A673 (cell line): ENCODE measurements around the gene PPP6R2. TPM values are rescaled to one million over a fixed set of nuclear protein-coding genes. Genes with fewer than 3 reads are reported as not detected.

Experiments used
- BruUV-seq: library from RNA; stranded (reverse); fragments of 400-500 nt; replicated peaks from 2 replicates; lab custom pipeline; 2021; lab: Mats Ljungman, UMichigan
- CTCF ChIA-PET: fragments of 300-600 bp; sonication (Branson Sonifier 250); formaldehyde crosslinking; loops from one replicate; lab custom pipeline; 2022; ENCODE audit warnings: antibody characterized with exemption; lab: Charles Lee
- POLR2A ChIA-PET: fragments of 300-600 bp; sonication (Branson Sonifier 250); formaldehyde crosslinking; loops from one replicate; lab custom pipeline; 2022; ENCODE audit warnings: antibody characterized with exemption; ENCODE audit not compliant: low non-redundant PET; lab: Charles Lee
- DNase-seq: peaks from one replicate; pipeline ENCODE4 v3.0.0-alpha.2; 2015; ENCODE audit warnings: low spot score
- H3K27ac ChIP-seq: fragments of 200-600 bp; sonication (generic); 2 replicates; pipeline ENCODE4 v1.5.1; 2016; ENCODE audit warnings: mixed run types, low read depth, mild to moderate bottlenecking, mixed read lengths, antibody characterized with exemption, low read length; ENCODE audit not compliant: poor library complexity, severe bottlenecking
- H3K27me3 ChIP-seq: fragments of 200-600 bp; sonication (generic); replicated peaks from 2 replicates; pipeline ENCODE4 v1.6.1; 2017; ENCODE audit warnings: mixed run types, low read depth, mild to moderate bottlenecking, mixed read lengths, antibody characterized with exemption, low read length; ENCODE audit not compliant: insufficient read depth, poor library complexity
- H3K36me3 ChIP-seq: fragments of 200-600 bp; sonication (generic); 2 replicates; pipeline ENCODE4 v1.6.1; 2016; ENCODE audit warnings: mixed run types, mild to moderate bottlenecking, mixed read lengths, antibody characterized with exemption, low read length; ENCODE audit not compliant: insufficient read depth, poor library complexity, severe bottlenecking
- H3K4me1 ChIP-seq: fragments of 200-600 bp; sonication (generic); 2 replicates; pipeline ENCODE4 v1.6.1; 2017; ENCODE audit warnings: mixed run types, mild to moderate bottlenecking, mixed read lengths, antibody characterized with exemption, low read length; ENCODE audit not compliant: insufficient read depth, poor library complexity, severe bottlenecking
- H3K4me3 ChIP-seq: fragments of 200-600 bp; sonication (generic); 2 replicates; pipeline ENCODE4 v1.5.1; 2016; ENCODE audit warnings: low read depth, mixed run types, mild to moderate bottlenecking, mixed read lengths, low read length; ENCODE audit not compliant: poor library complexity, severe bottlenecking
- H3K9me3 ChIP-seq: fragments of 200-600 bp; sonication (generic); 2 replicates; pipeline ENCODE4 v1.6.1; 2016; ENCODE audit warnings: mixed run types, low read depth, mild to moderate bottlenecking, mixed read lengths, antibody characterized with exemption, low read length; ENCODE audit not compliant: poor library complexity, severe bottlenecking
- EZH2 ChIP-seq: fragments of 200-600 bp; sonication (generic); IDR thresholded peaks from 2 replicates; pipeline ENCODE4 v1.6.1; 2017; ENCODE audit warnings: borderline replicate concordance, low read depth, mild to moderate bottlenecking, mixed read lengths, antibody characterized with exemption, low read length; ENCODE audit not compliant: poor library complexity, severe bottlenecking
- intact Hi-C: fragments of 100-400 bp; cut with micrococcal nuclease; formaldehyde crosslinking; loops from one replicate; pipeline ENCODE4 v1.10.0; 2022; ENCODE audit not compliant: unreplicated experiment
- total RNA-seq: library from RNA; stranded (reverse); gene quantifications from 2 replicates; pipeline ENCODE4 v1.2.3, GENCODE V29; 2021
- TF ChIP-seq, protein P1 (sequence below): fragments of 300-800, 200-600 bp; sonication (generic); conservative IDR thresholded peaks from 2 replicates; pipeline ENCODE4 v1.5.1; 2017; ENCODE audit warnings: low read depth, mild to moderate bottlenecking, antibody characterized with exemption, low read length, moderate library complexity, mixed read lengths

PPP6R2 gene
- total RNA-seq, 1 experiment from 2014 or later = 64.6 TPM

DNA sequence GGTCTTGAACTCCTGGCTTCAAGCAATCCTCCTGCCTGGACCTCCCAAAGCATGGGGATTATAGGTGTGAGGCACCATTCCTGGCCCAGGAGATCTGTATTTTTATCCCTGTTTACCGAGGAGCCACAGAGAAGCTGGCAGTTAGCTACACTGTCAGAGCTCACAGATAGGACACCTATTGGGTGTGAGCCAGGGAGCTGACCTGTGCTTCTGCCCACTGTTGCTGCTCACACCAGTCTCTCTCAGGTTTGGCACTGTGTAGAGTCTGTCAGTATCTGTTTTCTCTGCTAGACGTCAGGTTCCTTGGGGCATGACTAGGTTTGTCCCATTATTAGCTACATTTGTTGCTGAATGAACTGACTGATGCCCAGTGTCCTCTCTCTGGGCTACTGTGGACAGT is 17.5 kb downstream of the PPP6R2 start:
- ChIA-PET POLR2A (no interaction called here), CTCF (no interaction called here)
- Histone ChIP-seq H3K27me3 (no peaks in the 10 kb centered on the region), H3K36me3 (peaks cover 10% of the 10 kb centered on the region), H3K4me1 (no peaks in the 10 kb centered on the region), H3K9me3 (no peaks in the 10 kb centered on the region), H3K27ac (no peak overlapping the region), H3K4me3 (no peak overlapping the region)
- intact Hi-C loops = no loop called here
- no TSS peak for BruUV-seq
- TF ChIP-seq, protein P1, sequence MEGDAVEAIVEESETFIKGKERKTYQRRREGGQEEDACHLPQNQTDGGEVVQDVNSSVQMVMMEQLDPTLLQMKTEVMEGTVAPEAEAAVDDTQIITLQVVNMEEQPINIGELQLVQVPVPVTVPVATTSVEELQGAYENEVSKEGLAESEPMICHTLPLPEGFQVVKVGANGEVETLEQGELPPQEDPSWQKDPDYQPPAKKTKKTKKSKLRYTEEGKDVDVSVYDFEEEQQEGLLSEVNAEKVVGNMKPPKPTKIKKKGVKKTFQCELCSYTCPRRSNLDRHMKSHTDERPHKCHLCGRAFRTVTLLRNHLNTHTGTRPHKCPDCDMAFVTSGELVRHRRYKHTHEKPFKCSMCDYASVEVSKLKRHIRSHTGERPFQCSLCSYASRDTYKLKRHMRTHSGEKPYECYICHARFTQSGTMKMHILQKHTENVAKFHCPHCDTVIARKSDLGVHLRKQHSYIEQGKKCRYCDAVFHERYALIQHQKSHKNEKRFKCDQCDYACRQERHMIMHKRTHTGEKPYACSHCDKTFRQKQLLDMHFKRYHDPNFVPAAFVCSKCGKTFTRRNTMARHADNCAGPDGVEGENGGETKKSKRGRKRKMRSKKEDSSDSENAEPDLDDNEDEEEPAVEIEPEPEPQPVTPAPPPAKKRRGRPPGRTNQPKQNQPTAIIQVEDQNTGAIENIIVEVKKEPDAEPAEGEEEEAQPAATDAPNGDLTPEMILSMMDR = no peak
- TF ChIP-seq EZH2 = no peak
- DNase-seq = no peak

DNA sequence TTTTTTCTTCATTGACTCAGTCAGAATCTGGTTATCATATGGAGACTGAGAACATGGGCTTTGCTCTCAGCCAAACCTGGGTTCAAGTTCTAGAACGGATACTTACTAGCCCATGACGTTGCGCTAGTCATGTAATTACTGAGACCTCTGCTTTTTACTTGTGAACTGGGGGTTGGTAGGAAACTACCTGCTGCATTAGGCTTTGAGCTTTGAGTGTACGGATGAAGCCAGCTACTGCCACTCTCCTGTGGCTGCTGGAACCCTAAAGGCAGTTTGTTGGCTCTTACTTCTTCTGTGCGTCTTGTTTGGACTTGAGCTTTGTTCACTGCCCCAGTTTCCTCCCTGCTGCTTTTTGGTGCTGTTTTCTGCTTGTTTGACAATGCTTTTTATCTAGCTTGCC is 18.1 kb downstream of the PPP6R2 start:
- H3K4me1 ChIP-seq = no peaks in the 10 kb centered on the region
- H3K27me3 ChIP-seq = no peaks in the 10 kb centered on the region
- no peak for DNase-seq
- intact Hi-C loops = no loop called here
- no TSS peak for BruUV-seq
- TF ChIP-seq EZH2 = no peak
- TF ChIP-seq, protein P1 = no peak
- H3K9me3 ChIP-seq = no peaks in the 10 kb centered on the region
- ChIA-PET CTCF (no interaction called here), POLR2A (no interaction called here)
- H3K36me3 ChIP-seq = peaks cover 10% of the 10 kb centered on the region
- no peak overlapping the region for H3K27ac ChIP-seq
- H3K4me3 ChIP-seq = no peak overlapping the region

DNA sequence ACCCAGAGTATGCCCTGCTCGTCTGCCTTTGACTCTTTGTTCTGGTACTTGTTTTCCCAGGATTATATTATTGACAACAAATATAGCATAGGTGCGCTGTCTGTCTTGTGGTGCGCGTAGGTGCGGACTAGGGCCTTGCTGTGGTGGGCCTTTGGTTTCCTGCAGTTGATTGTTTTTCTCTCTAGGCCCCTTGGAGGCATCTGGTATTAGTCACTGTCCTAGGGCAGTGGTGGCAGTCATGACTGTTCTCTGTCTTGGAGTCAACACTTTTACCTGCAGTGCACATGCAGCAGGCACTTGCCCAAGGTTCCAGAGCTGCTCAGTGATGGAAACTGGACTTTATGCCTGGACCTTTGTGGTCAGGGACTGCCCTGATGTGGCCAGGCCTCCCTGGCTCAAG is 18.6 kb downstream of the PPP6R2 start:
- Histone ChIP-seq H3K4me1 (no peaks in the 10 kb centered on the region), H3K27ac (no peak overlapping the region), H3K4me3 (no peak overlapping the region), H3K9me3 (no peaks in the 10 kb centered on the region), H3K27me3 (no peaks in the 10 kb centered on the region), H3K36me3 (peaks cover 10% of the 10 kb centered on the region)
- intact Hi-C loops = no loop called here
- BruUV-seq = no TSS peak
- DNase-seq = no peak
- POLR2A ChIA-PET = no interaction called here
- TF ChIP-seq, protein P1 = no peak
- TF ChIP-seq EZH2 = no peak
- CTCF ChIA-PET = no interaction called here
